GM21619 (cell line): Measurements from ENCODE around the gene SEPHS2.
"Not testable (repeated sequence)": the region's sequence is repeated elsewhere in the genome, so short reads cannot be mapped to it uniquely, and the experiment has no call there.

ENCODE experiments used
- ATAC-seq: cut with Tn5 transposase; IDR thresholded peaks from one replicate; pipeline ENCODE4 v1.9.1; 2021; ENCODE audit not compliant: unreplicated experiment

Gene SEPHS2

GRCh38 chr16:30399435-30400186 lies 46.1 kb downstream of the SEPHS2 start:
- ATAC-seq = no peak

- ATAC-seq = no peak
These were observed 46.8 kb downstream of the SEPHS2 start for GRCh38 chr16:30398661-30399434.

GRCh38 chr16:30397776-30398660 lies 47.7 kb downstream of the SEPHS2 start:
- no peak for ATAC-seq

GRCh38 chr16:30397056-30397455 lies 48.6 kb downstream of the SEPHS2 start:
- no peak for ATAC-seq

GRCh38 chr16:30396627-30397026 lies 49.0 kb downstream of the SEPHS2 start:
- ATAC-seq = not testable (repeated sequence)

GRCh38 chr16:30395992-30396585 lies 49.6 kb downstream of the SEPHS2 start:
- ATAC-seq = no peak

GRCh38 chr16:30395155-30395991 lies 50.3 kb downstream of the SEPHS2 start, which contains the start of gene ZNF48:
ZNF48 (plus strand) TSS chr16:30395420; CDS start chr16:30395795, 375 bp downstream.
- ATAC-seq = peak; percentile 53

GRCh38 chr16:30394592-30395154 lies 51.0 kb downstream of the SEPHS2 start:
- no peak for ATAC-seq
